Liver (tissue), 9 donors: ENCODE results near the gene PFKL. TPM values are rescaled to one million over a fixed set of nuclear protein-coding genes. Genes with fewer than 3 reads are reported as not detected.

Experiments used
- DNase-seq: peaks from one replicate; pipeline ENCODE4 v3.0.0-alpha.2; 2017; ENCODE audit warnings: low spot score
- H3K27ac ChIP-seq, 2 donors: one replicate each; pipeline ENCODE4 v1.7.0; 2013; ENCODE audit warnings: inconsistent platforms in 2 of 2, low read length in 2 of 2, control low read depth in 1 of 2, low read depth in 1 of 2, mild to moderate bottlenecking in 1 of 2
- H3K27me3 ChIP-seq, 4 donors: one replicate each; pipeline versions ENCODE4 v1.6.1 to v1.7.0; 2013; ENCODE audit warnings: low read length in 3 of 4, inconsistent platforms in 1 of 4, mild to moderate bottlenecking in 1 of 4, moderate library complexity in 1 of 4; ENCODE audit not compliant: control insufficient read depth in 4 of 4, insufficient read depth in 4 of 4
- H3K36me3 ChIP-seq, 4 donors: one replicate each; pipeline versions ENCODE4 v1.6.1 to v1.7.0; 2013; ENCODE audit warnings: low read length in 3 of 4, mild to moderate bottlenecking in 3 of 4, low read depth in 1 of 4, moderate library complexity in 1 of 4; ENCODE audit not compliant: control insufficient read depth in 4 of 4, insufficient read depth in 3 of 4
- H3K4me1 ChIP-seq, 4 donors: one replicate each; pipeline versions ENCODE4 v1.6.1 to v1.7.0; 2013; ENCODE audit warnings: low read length in 3 of 4, mild to moderate bottlenecking in 3 of 4, moderate library complexity in 1 of 4; ENCODE audit not compliant: control insufficient read depth in 4 of 4, insufficient read depth in 4 of 4
- H3K4me3 ChIP-seq, 3 donors: one replicate each; pipeline versions ENCODE4 v1.6.1 to v1.7.0; 2013; ENCODE audit warnings: low read length in 3 of 3, control low read depth in 1 of 3, low read depth in 1 of 3, mild to moderate bottlenecking in 1 of 3
- H3K9ac ChIP-seq, 2 donors: one replicate each; pipeline ENCODE4 v1.7.0; 2013; ENCODE audit warnings: low read length in 2 of 2, mild to moderate bottlenecking in 2 of 2, moderate library complexity in 2 of 2, control low read depth in 1 of 2, low read depth in 1 of 2
- H3K9me3 ChIP-seq, 4 donors: one replicate each; pipeline versions ENCODE4 v1.6.1 to v1.7.0; 2013; ENCODE audit warnings: low read length in 3 of 4; ENCODE audit not compliant: control insufficient read depth in 4 of 4
- ATF3 ChIP-seq: IDR thresholded peaks from 2 replicates; pipeline ENCODE4 v1.6.1; 2016; ENCODE audit warnings: antibody characterized with exemption
- CTCF ChIP-seq: fragments of 150-350 bp; IDR thresholded peaks from 2 replicates; pipeline ENCODE4 v1.5.1; 2017; ENCODE audit warnings: improper control_type of control experiment, low read depth, low read length; ENCODE audit not compliant: missing input control
- EGR1 ChIP-seq, 2 donors: IDR thresholded peaks; 2 replicates each; pipeline ENCODE4 v1.6.1; 2016 to 2018; ENCODE audit warnings: antibody characterized with exemption in 2 of 2, low read depth in 2 of 2
- FOXA1 ChIP-seq: IDR thresholded peaks from 2 replicates; pipeline ENCODE4 v1.6.1; 2016; ENCODE audit warnings: antibody characterized with exemption
- FOXA2 ChIP-seq: IDR thresholded peaks from 2 replicates; pipeline ENCODE4 v1.6.1; 2016; ENCODE audit warnings: antibody characterized with exemption
- GABPA ChIP-seq, 2 donors: IDR thresholded peaks in 1 of 2; conservative IDR thresholded peaks in 1 of 2; 2 replicates each; pipeline ENCODE4 v1.6.1; 2016; ENCODE audit warnings: antibody characterized with exemption in 2 of 2, mild to moderate bottlenecking in 1 of 2, moderate library complexity in 1 of 2
- HNF4A ChIP-seq, 2 donors: conservative IDR thresholded peaks; 2 replicates each; pipeline ENCODE4 v1.6.1; 2016; ENCODE audit warnings: antibody characterized with exemption in 2 of 2, mild to moderate bottlenecking in 2 of 2
- HNF4G ChIP-seq: IDR thresholded peaks from 2 replicates; pipeline ENCODE4 v1.6.1; 2016; ENCODE audit warnings: antibody characterized with exemption
- JUND ChIP-seq, 2 donors: IDR thresholded peaks; 2 replicates each; pipeline ENCODE4 v1.6.1; 2016; ENCODE audit warnings: antibody characterized with exemption in 2 of 2
- MAX ChIP-seq: IDR thresholded peaks from 2 replicates; pipeline ENCODE4 v1.6.1; 2016; ENCODE audit warnings: antibody characterized with exemption
- NR2F2 ChIP-seq: IDR thresholded peaks from 2 replicates; pipeline ENCODE4 v1.6.1; 2016; ENCODE audit warnings: antibody characterized with exemption
- RAD21 ChIP-seq, 2 donors: IDR thresholded peaks; 2 replicates each; pipeline ENCODE4 v1.6.1; 2016; ENCODE audit warnings: antibody characterized with exemption in 2 of 2, mild to moderate bottlenecking in 2 of 2
- REST ChIP-seq: IDR thresholded peaks from 2 replicates; pipeline ENCODE4 v1.6.1; 2016; ENCODE audit warnings: antibody characterized with exemption, mild to moderate bottlenecking
- RXRA ChIP-seq, 2 donors: IDR thresholded peaks; 2 replicates each; pipeline ENCODE4 v1.6.1; 2017 to 2018; ENCODE audit warnings: antibody characterized with exemption in 2 of 2, mild to moderate bottlenecking in 1 of 2
- SP1 ChIP-seq: IDR thresholded peaks from 2 replicates; pipeline ENCODE4 v1.6.1; 2018; ENCODE audit warnings: antibody characterized with exemption, mild to moderate bottlenecking
- TAF1 ChIP-seq: conservative IDR thresholded peaks from 2 replicates; pipeline ENCODE4 v1.6.1; 2016; ENCODE audit warnings: antibody characterized with exemption, mild to moderate bottlenecking
- YY1 ChIP-seq: IDR thresholded peaks from 2 replicates; pipeline ENCODE4 v1.6.1; 2016; ENCODE audit warnings: antibody characterized with exemption, mild to moderate bottlenecking
- ZBTB33 ChIP-seq: IDR thresholded peaks from 2 replicates; pipeline ENCODE4 v1.6.1; 2016; ENCODE audit warnings: antibody characterized with exemption
- WGBS: extraction: QIAGEN DNeasy Blood & Tissue Kit; methylation state at CpG from one replicate; pipeline ENCODE4 v1.1.7; 2013; 5-methylcytosine and 5-hydroxymethylcytosine counted together
- polyA plus RNA-seq, 2 donors: library from polyadenylated mRNA; stranded (reverse) in 1 of 2; unstranded in 1 of 2; fragments of 200-250 nt in 1 of 2; fragments of >200 nt in 1 of 2; fragmentation: Nextera tagmentation in 1 of 2; extraction: Ambion mirVana in 1 of 2; gene quantifications; one replicate each; pipeline versions ENCODE4 v1.2.1 to v1.2.3, GENCODE V29; 2013 to 2015
- total RNA-seq, 2 donors: library from RNA; depleted of rRNA; stranded (reverse); fragments of >200 nt; gene quantifications; one replicate each; pipeline ENCODE4 v1.2.3, GENCODE V29; 2014
- donor health status: healthy.
- donor health status: healthy.
- donor health status: healthy.
- donor health status: healthy.
- donor health status: healthy.

PFKL gene
- total and polyA plus RNA-seq, 4 donors = 48.1 to 98.4 (median 81.0) TPM

GRCh38 chr21:44329971-44330681 lies 30.3 kb downstream of the PFKL start (continued):
- no peak for TF ChIP-seq FOXA2

- peaks cover 4 to 27% (median 9%) of the 10 kb centered on the region in 4 donors for H3K36me3 ChIP-seq
These were observed 30.8 kb downstream of the PFKL start for GRCh38 chr21:44330698-44331097.

GRCh38 chr21:44331209-44331608 lies 31.4 kb downstream of the PFKL start:
- no peak for DNase-seq
- Histone ChIP-seq H3K27me3 (no peaks in the 10 kb centered on the region), H3K4me1 (no peaks in the 10 kb centered on the region), H3K4me3 (no peak overlapping the region), H3K27ac (no peak overlapping the region), H3K9me3 (no peaks in the 10 kb centered on the region), H3K9ac (no peak overlapping the region), H3K36me3 (peaks cover 4 to 25% (median 9%) of the 10 kb centered on the region in 4 donors)
- 92% methylated on average over 16 of the region's 16 CpGs for WGBS
- TF ChIP-seq SP1 (no peak), CTCF (no peak), REST (no peak), TAF1 (no peak), MAX (no peak), FOXA1 (no peak), FOXA2 (no peak), RAD21 (IDR thresholded peaks at IDR 0.05) (no peak), EGR1 (IDR thresholded peaks at IDR 0.05; ENCODE audit: low read depth in 2 of 2) (no peak), ATF3 (no peak), YY1 (no peak), RXRA (IDR thresholded peaks at IDR 0.05) (no peak), HNF4G (no peak), NR2F2 (no peak), GABPA (IDR thresholded peaks at IDR 0.05 in 1 of 2, conservative IDR thresholded peaks at IDR 0.05 in 1 of 2) (no peak), ZBTB33 (no peak), JUND (IDR thresholded peaks at IDR 0.05) (no peak), HNF4A (conservative IDR thresholded peaks at IDR 0.05) (no peak)

More at GRCh38 chr21:44330698-44331097, 30.8 kb downstream of the PFKL start:
- WGBS = 93% methylated on average over 18 of the region's 18 CpGs
- Histone ChIP-seq H3K9me3 (no peaks in the 10 kb centered on the region), H3K4me1 (no peaks in the 10 kb centered on the region), H3K27me3 (no peaks in the 10 kb centered on the region), H3K27ac (no peak overlapping the region), H3K4me3 (no peak overlapping the region), H3K9ac (no peak overlapping the region)
- DNase-seq = no peak
- no peak for TF ChIP-seq FOXA1
- TF ChIP-seq GABPA (IDR thresholded peaks at IDR 0.05 in 1 of 2, conservative IDR thresholded peaks at IDR 0.05 in 1 of 2) = no peak
- TF ChIP-seq HNF4A (conservative IDR thresholded peaks at IDR 0.05) = no peak
- no peak for TF ChIP-seq HNF4G
- TF ChIP-seq TAF1 = no peak
- TF ChIP-seq ATF3 = no peak
- no peak for TF ChIP-seq FOXA2
